Activated naive CD8-positive, alpha-beta T cell treated with anti-CD3 and anti-CD28 coated beads, Interleukin-2, amount 10 ng/mL, durations not matched to agents 7 days and 5 days (primary cell): ENCODE data around the gene PPP1CA. TPM values are rescaled to one million over a fixed set of nuclear protein-coding genes. Genes with fewer than 3 reads are reported as not detected.
A peak's percentile ranks its signal among the peaks of the same experiment; 100 is the strongest.
"Not testable (repeated sequence)": the region's sequence is repeated elsewhere in the genome, so short reads cannot be mapped to it uniquely, and the experiment has no call there.

Experiments
- ATAC-seq: fragments of 150-1000 bp; cut with Tn5 transposase; one replicate; pipeline ENCODE4 v1.10.0; 2021; ENCODE audit warnings: low read depth, moderate library complexity
- POLR2A ChIA-PET: fragments of 350-600 bp; sonication (Branson Sonifier 250); formaldehyde crosslinking; loops from one replicate; lab custom pipeline; 2021; ENCODE audit warnings: antibody characterized with exemption; lab: Charles Lee
- DNase-seq: peaks from one replicate; pipeline ENCODE4 v3.0.0; 2021
- H3K27ac Mint-ChIP-seq: one replicate; pipeline ENCODE4 v1.8.0; 2022; ENCODE audit warnings: mild to moderate bottlenecking, mixed read lengths
- H3K27me3 Mint-ChIP-seq: one replicate; pipeline ENCODE4 v1.8.0; 2022; ENCODE audit warnings: mild to moderate bottlenecking, moderate library complexity, mixed read lengths
- H3K36me3 Mint-ChIP-seq: one replicate; pipeline ENCODE4 v1.8.0; 2021; ENCODE audit warnings: mild to moderate bottlenecking, mixed read lengths
- H3K4me1 Mint-ChIP-seq: one replicate; pipeline ENCODE4 v1.8.0; 2021; ENCODE audit warnings: mixed read lengths
- H3K4me3 Mint-ChIP-seq: one replicate; pipeline ENCODE4 v1.8.0; 2022; ENCODE audit warnings: mild to moderate bottlenecking, moderate library complexity, mixed read lengths
- H3K9me3 Mint-ChIP-seq: one replicate; pipeline ENCODE4 v1.8.0; 2021; ENCODE audit warnings: mixed read lengths
- total RNA-seq, 2 experiments: library from RNA; stranded (reverse); gene quantifications; one replicate each; pipeline ENCODE4 v1.2.3, GENCODE V29; 2021

Gene PPP1CA
- total RNA-seq, 2 experiments from 2014 or later = 290 to 311 TPM

GRCh38 chr11:67410369-67410831 lies 8.7 kb upstream of the PPP1CA start:
- Mint-ChIP-seq H3K4me1 (peaks cover 67% of the 10 kb centered on the region), H3K9me3 (no peaks in the 10 kb centered on the region), H3K27ac (peak overlapping the region; percentile 94), H3K27me3 (no peaks in the 10 kb centered on the region), H3K4me3 (peak overlapping the region; percentile 98), H3K36me3 (peaks cover 27% of the 10 kb centered on the region)
- DNase-seq (no peak), ATAC-seq (no peak)
- POLR2A ChIA-PET = interaction anchor here (1.1 to 16.1 kb wide), 3 partner anchors 24 to 128 kb away, joined by 5 to 412 read pairs (median 6); partner anchors contain the start of genes AIP, PTPRCAP and RPS6KB2

GRCh38 chr11:67409781-67410368 lies 8.2 kb upstream of the PPP1CA start:
- peaks cover 33% of the 10 kb centered on the region for H3K36me3 Mint-ChIP-seq
- POLR2A ChIA-PET = interaction anchor here (1.1 to 3.5 kb wide), 9 partner anchors 9 to 75 kb away, joined by 3 to 181 read pairs (median 20); partner anchors contain the start of genes AIP, CORO1B, PTPRCAP and RAD9A
- H3K27ac Mint-ChIP-seq = peak overlapping the region; percentile 94
- DNase-seq (peak; percentile 57), ATAC-seq (peak; percentile 3)
- no peaks in the 10 kb centered on the region for H3K27me3 Mint-ChIP-seq
- peak overlapping the region; percentile 98 for H3K4me3 Mint-ChIP-seq
- H3K4me1 Mint-ChIP-seq = peaks cover 63% of the 10 kb centered on the region
- H3K9me3 Mint-ChIP-seq = no peaks in the 10 kb centered on the region

DNA sequence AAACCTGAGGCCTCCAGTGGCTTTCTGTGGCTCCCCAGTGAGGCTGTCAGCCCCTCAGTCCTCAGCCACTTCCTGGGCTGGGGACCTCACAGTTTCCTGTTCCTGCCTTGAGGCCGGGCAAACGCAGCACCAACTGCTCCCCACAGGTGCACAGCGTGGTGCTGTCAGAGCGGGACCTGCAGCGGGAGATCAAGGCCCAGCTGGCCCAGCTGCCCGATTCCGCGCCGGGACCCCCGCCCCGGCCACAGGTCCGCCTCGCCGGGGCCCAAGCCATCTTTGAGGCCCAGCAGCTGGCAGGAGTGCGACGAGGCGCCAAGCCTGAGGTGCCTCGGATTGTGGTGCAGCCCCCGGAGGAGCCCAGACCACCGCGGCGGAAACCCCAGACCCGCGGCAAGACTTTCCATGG lies 7.6 kb upstream of the PPP1CA start:
- Mint-ChIP-seq H3K4me3 (peak overlapping the region; percentile 98), H3K27me3 (no peaks in the 10 kb centered on the region), H3K4me1 (peaks cover 67% of the 10 kb centered on the region), H3K27ac (peak overlapping the region; percentile 95), H3K9me3 (no peaks in the 10 kb centered on the region), H3K36me3 (peaks cover 38% of the 10 kb centered on the region)
- peak; percentile 69 for ATAC-seq
- DNase-seq = peak; percentile 86
- POLR2A ChIA-PET = interaction anchor here (0.6 to 3.5 kb wide), 19 partner anchors 9 to 141 kb away, joined by 3 to 181 read pairs (median 5); partner anchors contain the start of genes AIP, ANKRD13D, CORO1B and POLD4

GRCh38 chr11:67408437-67409200 lies 7.0 kb upstream of the PPP1CA start:
- no peaks in the 10 kb centered on the region for H3K27me3 Mint-ChIP-seq
- H3K36me3 Mint-ChIP-seq = peaks cover 40% of the 10 kb centered on the region
- H3K4me1 Mint-ChIP-seq = peaks cover 68% of the 10 kb centered on the region
- DNase-seq = no peak
- peak; percentile 27 for ATAC-seq
- no peaks in the 10 kb centered on the region for H3K9me3 Mint-ChIP-seq
- peak overlapping the region; percentile 98 for H3K4me3 Mint-ChIP-seq
- H3K27ac Mint-ChIP-seq = peak overlapping the region; percentile 95
- POLR2A ChIA-PET = interaction anchor here (0.6 to 3.5 kb wide), 22 partner anchors 8 to 141 kb away, joined by 3 to 181 read pairs (median 5); partner anchors contain the start of genes AIP, ANKRD13D, CORO1B and POLD4

- H3K36me3 Mint-ChIP-seq = peaks cover 40% of the 10 kb centered on the region
- H3K9me3 Mint-ChIP-seq = no peaks in the 10 kb centered on the region
- POLR2A ChIA-PET = interaction anchor here (0.6 to 3.5 kb wide), 19 partner anchors 8 to 140 kb away, joined by 3 to 181 read pairs (median 5); partner anchors contain the start of genes AIP, CDK2AP2, POLD4 and PTPRCAP
- DNase-seq (no peak), ATAC-seq (no peak)
- peaks cover 65% of the 10 kb centered on the region for H3K4me1 Mint-ChIP-seq
- H3K4me3 Mint-ChIP-seq = peak overlapping the region; percentile 98
- no peaks in the 10 kb centered on the region for H3K27me3 Mint-ChIP-seq
- peak overlapping the region; percentile 95 for H3K27ac Mint-ChIP-seq
Observed at GRCh38 chr11:67407688-67408163, 6.1 kb upstream of the PPP1CA start.

GRCh38 chr11:67406969-67407687 lies 5.5 kb upstream of the PPP1CA start:
- no peaks in the 10 kb centered on the region for H3K27me3 Mint-ChIP-seq
- no peaks in the 10 kb centered on the region for H3K9me3 Mint-ChIP-seq
- H3K4me3 Mint-ChIP-seq = peak overlapping the region; percentile 98
- DNase-seq = peak; percentile 59
- H3K36me3 Mint-ChIP-seq = peaks cover 40% of the 10 kb centered on the region
- peak overlapping the region; percentile 95 for H3K27ac Mint-ChIP-seq
- POLR2A ChIA-PET = interaction anchor here (0.7 to 3.5 kb wide), 16 partner anchors 10 to 139 kb away, joined by 3 to 181 read pairs (median 4); partner anchors contain the start of genes CDK2AP2, PTPRCAP, RAD9A and RPS6KB2
- peaks cover 59% of the 10 kb centered on the region for H3K4me1 Mint-ChIP-seq
- no peak for ATAC-seq

DNA sequence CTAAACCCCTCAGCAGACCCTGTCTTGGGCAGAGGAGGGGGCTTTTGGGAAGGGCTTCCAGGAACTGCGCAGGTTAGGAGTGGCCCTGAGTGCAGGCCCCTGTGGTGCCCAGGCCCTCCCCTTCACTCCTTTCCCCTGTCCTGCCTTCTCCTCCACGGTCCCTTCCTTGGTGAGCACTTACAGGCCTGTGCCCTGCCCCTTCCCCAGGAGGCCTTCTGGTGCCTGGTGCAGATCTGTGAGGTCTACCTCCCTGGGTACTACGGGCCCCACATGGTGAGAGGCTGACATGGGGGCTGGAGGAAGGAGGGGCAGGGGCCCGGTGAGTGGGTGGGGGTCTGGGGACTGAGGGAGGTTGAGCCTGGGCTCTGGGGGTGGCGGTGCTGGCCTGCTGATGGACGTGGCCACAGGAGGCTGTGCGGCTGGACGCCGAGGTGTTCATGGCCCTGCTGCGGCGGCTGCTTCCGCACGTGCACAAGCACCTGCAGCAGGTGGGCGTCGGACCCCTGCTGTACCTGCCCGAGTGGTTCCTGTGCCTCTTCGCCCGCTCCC lies 4.8 kb upstream of the PPP1CA start:
- DNase-seq (no peak), ATAC-seq (no peak)
- peaks cover 40% of the 10 kb centered on the region for H3K36me3 Mint-ChIP-seq
- peak overlapping the region; percentile 95 for H3K27ac Mint-ChIP-seq
- no peaks in the 10 kb centered on the region for H3K9me3 Mint-ChIP-seq
- H3K27me3 Mint-ChIP-seq = no peaks in the 10 kb centered on the region
- H3K4me3 Mint-ChIP-seq = peak overlapping the region; percentile 98
- H3K4me1 Mint-ChIP-seq = peaks cover 55% of the 10 kb centered on the region
- POLR2A ChIA-PET = interaction anchor here (0.7 to 3.5 kb wide), 13 partner anchors 10 to 119 kb away, joined by 3 to 181 read pairs (median 4); partner anchors contain the start of genes CDK2AP2, PTPRCAP, RAD9A and RPS6KB2

- Mint-ChIP-seq H3K4me3 (peak overlapping the region; percentile 98), H3K27ac (peak overlapping the region; percentile 95), H3K4me1 (peaks cover 48% of the 10 kb centered on the region), H3K27me3 (no peaks in the 10 kb centered on the region), H3K9me3 (no peaks in the 10 kb centered on the region), H3K36me3 (peaks cover 40% of the 10 kb centered on the region)
- POLR2A ChIA-PET = interaction anchor here (0.5 to 12.5 kb wide), 11 partner anchors 10 to 117 kb away, joined by 3 to 491 read pairs (median 19); partner anchors contain the start of genes AIP, CARNS1, POLD4 and PTPRCAP
- ATAC-seq = no peak
- DNase-seq = peak; percentile 54
Observed at GRCh38 chr11:67405688-67406339, 4.2 kb upstream of the PPP1CA start.

- Mint-ChIP-seq H3K4me3 (peak overlapping the region; percentile 98), H3K27ac (peak overlapping the region; percentile 95), H3K36me3 (peaks cover 44% of the 10 kb centered on the region), H3K27me3 (no peaks in the 10 kb centered on the region), H3K4me1 (peaks cover 48% of the 10 kb centered on the region), H3K9me3 (no peaks in the 10 kb centered on the region)
- POLR2A ChIA-PET = interaction anchor here (0.5 to 12.5 kb wide), 12 partner anchors 9 to 132 kb away, joined by 3 to 491 read pairs (median 16); partner anchors contain the start of genes AIP, CARNS1, POLD4 and PTPRCAP
- ATAC-seq = no peak
- peak; percentile 63 for DNase-seq
Observed at GRCh38 chr11:67405196-67405567, 3.5 kb upstream of the PPP1CA start.

DNA sequence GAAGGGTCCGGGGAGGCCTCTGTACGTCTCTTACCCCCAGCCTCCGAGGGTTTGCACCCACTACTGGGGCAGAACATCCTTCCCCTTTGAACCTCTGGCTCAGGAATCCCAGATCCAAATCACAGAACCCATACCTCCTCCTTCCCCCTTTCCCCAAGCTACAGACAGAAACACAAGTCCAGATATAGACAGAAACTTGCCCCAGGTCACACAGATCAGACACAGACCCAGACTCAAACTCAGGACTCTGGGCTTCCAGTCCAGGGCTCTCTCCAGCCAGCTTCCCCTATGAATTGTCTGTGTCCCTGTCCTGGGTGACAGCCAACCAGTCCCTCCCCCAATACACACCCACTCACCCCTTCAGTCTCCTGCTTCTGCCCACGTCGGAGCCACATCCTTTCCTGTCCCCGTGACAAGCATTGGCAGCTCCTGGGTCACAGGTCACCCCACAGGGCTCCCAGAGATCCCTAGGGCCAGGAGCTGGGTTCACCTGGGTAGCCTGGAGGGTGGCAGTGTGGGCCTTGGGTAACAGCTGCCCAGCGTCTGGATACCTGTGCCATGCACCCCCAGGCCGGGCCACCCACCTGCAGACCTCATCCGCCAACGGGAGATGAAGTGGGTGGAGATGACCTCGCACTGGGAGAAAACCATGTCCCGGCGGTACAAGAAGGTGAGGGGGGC lies 3.0 kb upstream of the PPP1CA start:
- DNase-seq (peak; percentile 66), ATAC-seq (peak; percentile 2)
- Mint-ChIP-seq H3K9me3 (no peaks in the 10 kb centered on the region), H3K27me3 (no peaks in the 10 kb centered on the region), H3K36me3 (peaks cover 43% of the 10 kb centered on the region), H3K27ac (peak overlapping the region; percentile 95), H3K4me3 (peak overlapping the region; percentile 98), H3K4me1 (peaks cover 46% of the 10 kb centered on the region)
- POLR2A ChIA-PET = interaction anchor here (0.6 to 12.5 kb wide), 17 partner anchors 8 to 256 kb away, joined by 3 to 491 read pairs (median 7); partner anchors contain the start of genes AIP, CARNS1, CDK2AP2 and CORO1B

- POLR2A ChIA-PET = interaction anchor here (0.6 to 12.5 kb wide), 21 partner anchors 8 to 1078 kb away, joined by 3 to 491 read pairs (median 9); partner anchors contain the start of genes AIP, ANKRD13D, CARNS1 and CDK2AP2
- Mint-ChIP-seq H3K27ac (peak overlapping the region; percentile 95), H3K4me3 (peak overlapping the region; percentile 98), H3K36me3 (peaks cover 44% of the 10 kb centered on the region), H3K4me1 (peaks cover 40% of the 10 kb centered on the region)
- not testable (repeated sequence) for DNase-seq, H3K9me3 Mint-ChIP-seq, H3K27me3 Mint-ChIP-seq, ATAC-seq
Observed at GRCh38 chr11:67403085-67403484, 1.4 kb upstream of the PPP1CA start.
